AG09319 (cell line): ENCODE results near the gene CTAG1B.
"Not testable (repeated sequence)": the region's sequence is repeated elsewhere in the genome, so short reads cannot be mapped to it uniquely, and the experiment has no call there.

ENCODE experiments used
- DNase-seq: peaks from one replicate; pipeline ENCODE4 v3.0.0-alpha.2; 2010; ENCODE audit warnings: low read depth; ENCODE audit errors: extremely low read depth
- TF ChIP-seq, protein P1 (sequence below): IDR thresholded peaks from 2 replicates; pipeline ENCODE4 v1.5.1; 2011; ENCODE audit warnings: low read depth, mild to moderate bottlenecking, inconsistent platforms, low read length, moderate library complexity

CTAG1B gene

DNA sequence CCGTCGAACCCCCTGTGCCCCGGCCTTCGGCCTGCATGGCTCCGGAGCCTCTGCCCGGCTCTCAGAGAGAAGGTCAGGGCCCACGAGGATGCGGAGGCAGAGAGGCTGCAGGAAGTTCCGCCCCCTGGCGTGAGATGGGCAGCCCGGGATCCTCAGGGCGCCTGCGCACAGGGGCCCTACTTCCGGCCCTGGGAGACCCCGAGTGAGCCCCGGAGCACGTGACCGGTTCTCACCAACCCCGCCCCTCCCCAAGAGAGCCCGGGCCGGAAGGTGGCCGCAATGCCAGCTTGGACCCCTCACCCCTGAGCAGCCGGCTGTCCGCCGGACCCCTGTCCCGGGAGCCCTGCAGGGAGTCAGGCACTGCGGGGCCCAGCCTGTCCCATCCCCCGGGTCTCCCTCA lies at the start of gene CTAG1B:
Gene CTAG1B (minus strand): TSS at position 101 of the 400 bp plus-strand sequence. CDS start 64 bp downstream, at position 37.
- not testable (repeated sequence) for DNase-seq

DNA sequence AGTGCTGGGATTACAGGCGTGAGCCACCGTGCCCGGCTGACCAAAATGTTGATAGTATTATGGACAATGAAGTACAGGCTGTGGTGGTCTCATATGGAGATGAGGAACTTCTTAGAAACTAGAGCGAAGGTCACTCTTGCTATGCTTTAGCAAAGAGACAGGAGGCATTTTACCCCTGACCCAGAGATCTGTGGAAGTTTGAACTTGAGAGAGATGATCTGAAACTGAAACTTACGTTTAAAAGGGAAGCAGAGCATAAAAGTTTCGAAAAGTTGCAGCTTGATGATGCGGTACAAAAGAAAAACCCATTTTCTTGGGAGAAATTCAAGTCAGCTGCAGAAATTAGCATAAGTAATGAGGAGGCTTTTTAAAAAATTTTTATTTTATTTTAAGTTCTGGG lies 42.8 kb upstream of the CTAG1B start:
- TF ChIP-seq, protein P1, sequence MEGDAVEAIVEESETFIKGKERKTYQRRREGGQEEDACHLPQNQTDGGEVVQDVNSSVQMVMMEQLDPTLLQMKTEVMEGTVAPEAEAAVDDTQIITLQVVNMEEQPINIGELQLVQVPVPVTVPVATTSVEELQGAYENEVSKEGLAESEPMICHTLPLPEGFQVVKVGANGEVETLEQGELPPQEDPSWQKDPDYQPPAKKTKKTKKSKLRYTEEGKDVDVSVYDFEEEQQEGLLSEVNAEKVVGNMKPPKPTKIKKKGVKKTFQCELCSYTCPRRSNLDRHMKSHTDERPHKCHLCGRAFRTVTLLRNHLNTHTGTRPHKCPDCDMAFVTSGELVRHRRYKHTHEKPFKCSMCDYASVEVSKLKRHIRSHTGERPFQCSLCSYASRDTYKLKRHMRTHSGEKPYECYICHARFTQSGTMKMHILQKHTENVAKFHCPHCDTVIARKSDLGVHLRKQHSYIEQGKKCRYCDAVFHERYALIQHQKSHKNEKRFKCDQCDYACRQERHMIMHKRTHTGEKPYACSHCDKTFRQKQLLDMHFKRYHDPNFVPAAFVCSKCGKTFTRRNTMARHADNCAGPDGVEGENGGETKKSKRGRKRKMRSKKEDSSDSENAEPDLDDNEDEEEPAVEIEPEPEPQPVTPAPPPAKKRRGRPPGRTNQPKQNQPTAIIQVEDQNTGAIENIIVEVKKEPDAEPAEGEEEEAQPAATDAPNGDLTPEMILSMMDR: no peak
- DNase-seq: no peak

DNA sequence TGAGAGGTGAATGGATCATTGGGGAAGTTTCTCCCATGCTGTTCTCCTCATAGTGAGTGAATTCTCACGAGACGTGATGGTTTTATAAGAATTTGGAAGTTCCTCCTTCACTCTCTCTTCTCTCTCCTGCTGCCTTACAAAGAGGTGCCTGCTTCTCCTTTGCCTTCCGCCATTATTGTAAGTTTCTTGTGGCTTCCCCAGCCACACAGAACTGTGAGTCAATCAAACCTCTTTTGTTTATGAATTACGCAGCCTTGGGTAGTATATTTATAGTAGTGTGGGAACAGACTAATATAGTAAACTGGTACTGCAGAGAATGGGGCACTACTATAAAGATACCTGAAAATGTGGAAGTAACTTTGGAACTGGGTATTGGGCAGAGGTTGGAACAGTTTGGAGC lies 42.1 kb upstream of the CTAG1B start:
- no peak for DNase-seq
- TF ChIP-seq, protein P1: no peak

DNA sequence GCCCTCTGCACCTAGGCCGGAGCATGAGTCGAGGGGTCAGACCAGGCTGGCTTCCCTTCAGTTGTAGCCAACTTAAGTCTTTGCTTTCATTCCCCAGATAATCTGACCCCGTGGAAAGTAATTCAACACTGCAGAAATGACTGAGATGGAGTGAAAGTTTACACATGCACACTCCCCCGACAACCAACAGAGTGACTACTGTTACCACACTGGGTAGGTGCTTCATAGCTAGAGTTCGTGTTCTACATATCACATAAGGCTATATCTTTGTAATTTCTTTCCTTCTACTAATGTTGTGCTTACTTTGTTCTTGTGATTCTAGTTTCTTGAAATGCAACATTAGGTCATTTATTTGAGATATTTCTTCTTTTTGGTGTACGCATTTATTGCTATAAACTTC lies 41.5 kb upstream of the CTAG1B start:
- TF ChIP-seq, protein P1: no peak
- DNase-seq: no peak

DNA sequence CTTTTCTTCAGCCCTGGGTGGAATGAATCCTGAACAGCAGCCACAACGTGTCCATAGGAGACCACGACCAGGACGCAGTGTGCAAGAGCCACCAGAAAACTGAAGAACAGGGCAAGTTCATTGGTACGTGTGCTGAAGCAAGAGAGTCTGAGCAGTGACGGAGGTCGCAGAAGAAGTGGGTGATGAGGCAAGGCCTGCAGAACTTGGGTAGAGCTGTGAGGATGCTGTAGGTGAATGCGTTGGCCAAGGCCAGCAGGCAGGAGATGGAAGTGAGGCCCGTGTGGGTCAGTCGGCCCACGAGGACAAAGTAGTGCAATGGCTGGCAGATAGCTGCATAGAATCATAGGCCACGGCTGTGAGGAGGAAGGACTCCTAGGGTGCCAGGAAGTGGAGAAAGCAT lies 39.9 kb upstream of the CTAG1B start:
- no peak for DNase-seq
- TF ChIP-seq, protein P1: no peak

DNA sequence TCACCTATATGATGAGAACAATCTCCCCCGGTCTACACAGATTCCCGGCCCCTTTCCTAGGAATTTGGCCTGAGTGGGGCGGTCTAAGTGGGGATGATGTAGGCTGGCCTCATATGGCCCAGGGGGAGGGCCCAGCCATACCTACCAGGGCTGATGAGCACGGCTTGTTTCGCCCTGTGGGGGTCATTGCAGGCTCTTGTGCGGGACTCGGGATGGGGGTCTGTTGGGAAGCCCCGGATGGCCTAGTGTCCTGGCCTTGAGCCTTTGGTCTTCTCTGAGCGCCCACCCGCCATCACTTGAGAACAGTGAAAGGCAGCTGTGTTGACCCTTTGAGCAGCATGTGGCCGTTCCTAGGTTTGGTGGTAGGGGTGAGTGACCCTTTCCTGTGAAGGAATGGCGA lies 39.1 kb upstream of the CTAG1B start:
- TF ChIP-seq, protein P1: no peak
- no peak for DNase-seq

DNA sequence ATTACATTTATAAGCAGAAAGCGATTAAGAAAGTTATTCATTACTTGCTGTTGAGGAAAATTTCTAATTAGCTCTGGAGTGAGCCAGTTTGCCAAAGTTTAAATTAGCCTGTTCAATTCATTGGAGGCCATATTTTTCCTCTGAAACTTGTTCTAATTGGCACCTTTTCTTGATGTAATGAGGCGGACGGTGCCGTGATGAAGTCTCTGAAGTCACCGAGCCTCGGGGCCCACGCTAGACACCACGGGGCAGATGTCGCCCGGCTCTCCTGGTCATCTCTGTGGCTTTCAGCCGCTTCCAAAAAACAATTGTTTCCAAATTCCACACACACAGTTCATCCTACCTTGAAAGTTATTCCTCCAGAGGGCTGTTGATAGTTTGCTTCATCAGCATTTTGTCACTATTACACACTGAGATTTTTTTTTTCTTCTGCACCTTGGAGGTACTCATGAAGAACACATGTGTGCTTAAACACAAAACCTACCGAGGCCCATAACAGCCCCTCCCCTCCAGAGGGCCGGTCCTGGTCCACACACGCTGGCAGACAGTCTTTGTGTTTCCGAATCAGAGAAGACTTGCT lies 38.2 kb upstream of the CTAG1B start:
- TF ChIP-seq, protein P1: no peak

DNA sequence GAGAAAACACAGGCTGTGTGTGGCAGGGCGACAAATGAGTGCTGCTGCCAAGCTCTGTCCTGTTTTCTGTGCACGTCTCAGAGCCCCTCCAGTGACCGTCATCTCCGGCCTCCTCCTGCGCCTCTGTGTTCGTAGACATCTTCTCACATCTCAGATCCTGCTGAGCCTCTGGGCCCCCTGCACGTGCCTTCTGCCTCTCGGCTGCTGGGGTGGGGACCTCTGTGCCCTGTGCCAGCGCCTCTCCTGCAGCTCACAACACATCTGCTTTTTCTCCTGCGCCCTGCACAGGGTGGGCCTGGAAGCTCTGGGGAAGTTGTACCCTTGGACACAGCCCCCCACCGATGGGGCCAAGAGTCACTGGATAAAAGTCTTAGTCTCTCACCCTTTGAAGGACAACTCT lies 36.7 kb upstream of the CTAG1B start:
- TF ChIP-seq, protein P1: no peak
- no peak for DNase-seq

More for the DNA sequence above, 38.2 kb upstream of the CTAG1B start:
- no peak for DNase-seq
